Germinal center (tissue), 1 donor: ENCODE data around the gene ZNF284.
"Not testable (repeated sequence)": the region's sequence is repeated elsewhere in the genome, so short reads cannot be mapped to it uniquely, and the experiment has no call there.

Source experiments
- DNase-seq: peaks from one replicate; pipeline ENCODE4 v3.0.0; 2012; ENCODE audit warnings: mixed read lengths, low spot score

ZNF284 gene

GRCh38 chr19:44111910-44112463 is 40.0 kb downstream of the ZNF284 start:
- DNase-seq: no peak

- DNase-seq: no peak
Measured at GRCh38 chr19:44112802-44113137, 40.8 kb downstream of the ZNF284 start.

- DNase-seq: peak; percentile 84
Measured at GRCh38 chr19:44113138-44113783, 41.3 kb downstream of the ZNF284 start, which contains the start of gene ZNF225. Gene ZNF225 (plus strand): TSS chr19:44113399. CDS start chr19:44115828, 2,429 bp downstream.

- peak; percentile 14 for DNase-seq
Measured at GRCh38 chr19:44113784-44114390, 41.9 kb downstream of the ZNF284 start.

- DNase-seq: not testable (repeated sequence)
Measured at GRCh38 chr19:44121162-44121561, 49.2 kb downstream of the ZNF284 start.

GRCh38 chr19:44131955-44132354 is 60.0 kb downstream of the ZNF284 start:
- no peak for DNase-seq
